Measurements from ENCODE around the gene SPEF2.

Gene SPEF2

DNA sequence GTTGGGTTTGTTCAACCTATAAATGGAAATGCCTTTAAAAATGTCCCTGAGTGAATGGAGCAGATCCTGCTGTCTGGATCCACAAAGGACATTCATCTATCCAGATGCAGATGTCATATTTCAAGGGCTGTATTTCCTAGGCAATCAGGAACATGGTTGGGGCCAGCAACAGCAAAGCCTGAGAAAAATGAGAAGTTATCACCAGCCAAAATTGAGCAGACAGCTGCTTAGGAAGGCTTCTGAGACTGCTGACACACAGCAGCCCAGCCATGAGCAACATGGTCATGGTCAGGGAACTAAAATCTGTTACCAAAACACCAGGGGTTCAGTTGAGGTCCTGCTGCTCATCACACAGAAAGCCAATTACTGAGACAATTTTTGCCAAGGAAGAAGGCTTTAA lies 229.8 kb downstream of the SPEF2 start:
- DNase-seq (ENCODE audit: low read depth) = no peak
- no peak overlapping the region for H3K4me3 ChIP-seq (ENCODE audit: low read length)
- TF ChIP-seq, protein P1, sequence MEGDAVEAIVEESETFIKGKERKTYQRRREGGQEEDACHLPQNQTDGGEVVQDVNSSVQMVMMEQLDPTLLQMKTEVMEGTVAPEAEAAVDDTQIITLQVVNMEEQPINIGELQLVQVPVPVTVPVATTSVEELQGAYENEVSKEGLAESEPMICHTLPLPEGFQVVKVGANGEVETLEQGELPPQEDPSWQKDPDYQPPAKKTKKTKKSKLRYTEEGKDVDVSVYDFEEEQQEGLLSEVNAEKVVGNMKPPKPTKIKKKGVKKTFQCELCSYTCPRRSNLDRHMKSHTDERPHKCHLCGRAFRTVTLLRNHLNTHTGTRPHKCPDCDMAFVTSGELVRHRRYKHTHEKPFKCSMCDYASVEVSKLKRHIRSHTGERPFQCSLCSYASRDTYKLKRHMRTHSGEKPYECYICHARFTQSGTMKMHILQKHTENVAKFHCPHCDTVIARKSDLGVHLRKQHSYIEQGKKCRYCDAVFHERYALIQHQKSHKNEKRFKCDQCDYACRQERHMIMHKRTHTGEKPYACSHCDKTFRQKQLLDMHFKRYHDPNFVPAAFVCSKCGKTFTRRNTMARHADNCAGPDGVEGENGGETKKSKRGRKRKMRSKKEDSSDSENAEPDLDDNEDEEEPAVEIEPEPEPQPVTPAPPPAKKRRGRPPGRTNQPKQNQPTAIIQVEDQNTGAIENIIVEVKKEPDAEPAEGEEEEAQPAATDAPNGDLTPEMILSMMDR (IDR thresholded peaks at IDR 0.05; ENCODE audit: insufficient read depth, low read depth, low read length, missing control alignments) = no peak

DNA sequence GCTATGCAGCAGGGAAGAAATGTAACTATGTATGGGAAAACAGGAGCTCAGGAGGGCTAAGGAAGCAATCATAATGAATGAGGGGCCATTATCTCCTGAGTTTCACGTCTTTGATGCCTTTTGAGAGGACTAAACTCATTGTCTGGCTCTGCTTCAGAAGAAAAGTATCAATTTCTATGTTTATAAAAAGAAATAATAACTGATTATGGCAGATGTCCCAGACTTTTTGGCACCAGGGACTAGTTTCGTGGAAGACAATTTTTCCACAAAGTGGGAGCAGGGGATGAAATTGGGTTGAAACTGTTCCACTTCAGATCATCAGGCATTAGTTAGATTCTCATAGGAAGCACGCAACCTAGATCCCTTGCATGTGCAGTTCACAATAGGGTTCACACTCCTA lies 230.3 kb downstream of the SPEF2 start:
- TF ChIP-seq, protein P1 (IDR thresholded peaks at IDR 0.05; ENCODE audit: insufficient read depth, low read depth, low read length, missing control alignments) = no peak

DNA sequence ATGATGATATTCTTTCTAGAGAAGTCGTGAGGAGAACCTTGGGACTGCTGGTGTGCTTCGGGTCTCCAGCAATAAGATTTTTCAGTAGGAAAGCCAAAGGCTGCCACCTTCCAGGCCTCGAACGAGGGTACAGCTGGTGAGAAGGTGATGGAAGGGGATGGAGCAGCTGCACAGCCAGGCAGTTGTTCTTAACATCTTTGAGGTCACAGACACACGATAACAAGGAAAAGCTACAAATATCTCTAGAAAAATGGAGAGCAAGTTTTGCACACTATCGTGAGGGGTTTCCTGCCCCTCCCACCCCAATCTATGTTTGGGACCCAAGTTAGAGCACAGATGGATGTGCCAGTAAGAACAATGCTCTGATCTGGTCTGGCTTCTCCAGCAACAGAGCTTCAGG lies 232.2 kb downstream of the SPEF2 start:
- no peak for DNase-seq (ENCODE audit: low read depth)
- no peak overlapping the region for H3K4me3 ChIP-seq (ENCODE audit: low read length)
- TF ChIP-seq, protein P1 (IDR thresholded peaks at IDR 0.05; ENCODE audit: insufficient read depth, low read depth, low read length, missing control alignments) = no peak

More for the DNA sequence above, 230.3 kb downstream of the SPEF2 start:
- H3K4me3 ChIP-seq (ENCODE audit: low read length) = no peak overlapping the region
- DNase-seq (ENCODE audit: low read depth) = no peak

DNA sequence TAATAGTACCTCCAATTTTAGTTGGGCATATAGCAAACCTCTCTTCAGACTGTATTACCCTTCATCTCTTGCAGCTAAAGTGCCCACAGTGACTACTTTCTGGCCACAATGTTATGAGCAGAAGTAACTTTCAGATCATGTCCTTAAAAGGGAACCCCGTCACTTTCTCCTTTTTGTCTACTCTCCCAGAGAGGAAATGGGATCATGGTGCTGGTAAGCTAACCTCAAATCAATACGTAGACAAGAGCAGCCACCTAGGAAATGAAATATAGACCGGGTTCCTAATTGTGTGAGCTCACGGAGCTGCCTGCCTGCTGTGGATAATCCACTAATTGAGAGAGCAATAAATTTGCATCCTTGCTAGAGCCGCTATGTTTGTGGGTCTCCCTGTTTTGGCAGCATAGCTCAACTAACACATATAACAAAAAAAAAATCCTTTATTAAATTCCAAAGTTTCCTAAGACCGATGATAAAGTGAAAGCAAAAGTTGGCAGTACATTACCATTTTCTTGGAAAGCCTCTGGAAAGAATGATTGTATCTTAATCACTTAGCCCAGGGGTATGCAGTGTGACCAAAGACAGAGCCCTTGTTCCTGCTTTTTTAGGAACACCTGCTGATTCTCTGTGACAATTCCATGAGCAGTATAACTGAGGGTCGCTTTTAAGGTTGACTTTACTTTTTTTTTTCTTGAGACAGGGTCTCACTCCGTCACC lies 233.5 kb downstream of the SPEF2 start:
- DNase-seq (ENCODE audit: low read depth) = no peak

DNA sequence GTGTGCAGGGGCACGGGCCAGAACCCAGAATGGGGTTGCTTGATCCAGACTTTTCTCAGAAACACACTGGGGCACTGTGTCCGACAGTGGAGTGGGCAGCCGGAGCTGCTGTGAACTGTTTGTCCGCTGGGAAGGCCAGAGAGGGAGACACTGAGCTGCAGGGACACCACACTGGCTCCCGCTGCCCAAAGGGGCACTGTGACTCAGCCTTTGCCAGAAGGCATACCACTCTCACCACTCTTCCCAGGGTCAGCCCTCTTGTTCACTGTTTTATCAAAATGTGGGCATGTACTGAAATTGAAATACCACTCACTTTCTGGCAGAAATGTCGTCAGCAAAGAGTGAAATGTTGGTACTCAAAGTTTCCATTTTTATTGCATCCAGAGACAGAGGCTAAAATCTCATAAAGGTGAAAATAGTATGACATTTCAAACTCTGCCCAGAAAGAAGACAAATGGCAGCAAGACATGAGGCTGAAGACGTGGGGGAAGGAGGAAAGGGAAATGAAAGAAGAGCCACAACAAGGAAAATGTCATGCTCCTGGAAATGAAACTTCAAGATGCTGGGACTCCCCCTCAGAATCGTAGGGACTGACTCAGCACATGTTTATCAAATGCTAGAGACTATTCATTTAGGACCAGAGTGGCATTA lies 234.5 kb downstream of the SPEF2 start:
- no peak for DNase-seq (ENCODE audit: low read depth)
- TF ChIP-seq, protein P1 (IDR thresholded peaks at IDR 0.05; ENCODE audit: insufficient read depth, low read depth, low read length, missing control alignments) = no peak

More for the DNA sequence above, 233.5 kb downstream of the SPEF2 start:
- H3K4me3 ChIP-seq (ENCODE audit: low read length) = no peak overlapping the region
- TF ChIP-seq, protein P1 (IDR thresholded peaks at IDR 0.05; ENCODE audit: insufficient read depth, low read depth, low read length, missing control alignments) = no peak

DNA sequence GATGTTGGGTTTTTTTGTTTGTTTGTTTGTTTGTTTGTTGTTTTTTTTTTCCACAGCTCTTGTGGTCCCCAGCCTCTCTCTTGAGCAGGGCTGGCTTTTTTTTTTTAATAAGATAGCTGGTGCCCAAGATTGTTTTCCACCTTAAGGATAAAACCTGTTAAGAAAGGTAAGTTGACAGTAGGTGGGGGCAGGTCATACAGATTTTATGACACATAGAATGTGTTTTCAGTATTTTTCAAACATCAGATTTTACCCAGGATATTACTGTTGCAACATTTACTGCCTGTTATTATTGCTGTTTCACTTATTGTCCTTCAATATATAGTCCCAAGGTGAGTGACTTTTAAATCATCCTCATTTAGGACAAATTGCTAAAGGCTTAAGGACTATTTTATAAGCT lies 235.1 kb downstream of the SPEF2 start:
- no peak overlapping the region for H3K4me3 ChIP-seq (ENCODE audit: low read length)
- DNase-seq (ENCODE audit: low read depth) = no peak
- TF ChIP-seq, protein P1 (IDR thresholded peaks at IDR 0.05; ENCODE audit: insufficient read depth, low read depth, low read length, missing control alignments) = no peak

More for the DNA sequence above, 234.5 kb downstream of the SPEF2 start:
- no peak overlapping the region for H3K4me3 ChIP-seq (ENCODE audit: low read length)

Data from epithelial cell of esophagus (primary cell).